ENCODE measurements around the gene TDRD3.
"Not testable (repeated sequence)": the region's sequence is repeated elsewhere in the genome, so short reads cannot be mapped to it uniquely, and the experiment has no call there.

TDRD3 gene

GRCh38 chr13:60396783-60397703, at the start of gene TDRD3:
Gene TDRD3 (plus strand): TSS chr13:60397220. CDS start chr13:60397365, 145 bp downstream.
- peak; percentile 65 to 70 (median 68) for DNase-seq

- no peak for DNase-seq
These were observed 49.3 kb upstream of the TDRD3 start for GRCh38 chr13:60347690-60348089.

GRCh38 chr13:60348097-60348496, 48.9 kb upstream of the TDRD3 start:
- DNase-seq, result no peak

GRCh38 chr13:60351326-60351725, 45.7 kb upstream of the TDRD3 start:
- no peak for DNase-seq

GRCh38 chr13:60351855-60352615, 45.0 kb upstream of the TDRD3 start:
- no peak for DNase-seq

GRCh38 chr13:60352644-60353043, 44.4 kb upstream of the TDRD3 start:
- no peak for DNase-seq

GRCh38 chr13:60355056-60355455, 42.0 kb upstream of the TDRD3 start:
- no peak for DNase-seq

GRCh38 chr13:60356970-60357369, 40.0 kb upstream of the TDRD3 start:
- DNase-seq, result no peak

- DNase-seq, result no peak
These were observed 38.6 kb upstream of the TDRD3 start for GRCh38 chr13:60358453-60358852.

- DNase-seq, result no peak
These were observed 33.7 kb upstream of the TDRD3 start for GRCh38 chr13:60363288-60363687.

GRCh38 chr13:60369242-60369641, 27.8 kb upstream of the TDRD3 start:
- no peak for DNase-seq

GRCh38 chr13:60370343-60370742, 26.7 kb upstream of the TDRD3 start:
- DNase-seq, result no peak

GRCh38 chr13:60372141-60372540, 24.9 kb upstream of the TDRD3 start:
- DNase-seq, result no peak

- DNase-seq, result not testable (repeated sequence)
These were observed 17.7 kb upstream of the TDRD3 start for GRCh38 chr13:60379282-60379681.

GRCh38 chr13:60379837-60380565, 17.0 kb upstream of the TDRD3 start:
- DNase-seq, result no peak

- no peak for DNase-seq
These were observed 12.1 kb upstream of the TDRD3 start for GRCh38 chr13:60384911-60385310.

- DNase-seq, result no peak
These were observed 10.8 kb upstream of the TDRD3 start for GRCh38 chr13:60386250-60386649.

GRCh38 chr13:60392131-60392530, 4.9 kb upstream of the TDRD3 start:
- DNase-seq, result no peak

- peak; percentile 68 to 79 (median 74) for DNase-seq
These were observed 843 bp upstream of the TDRD3 start for GRCh38 chr13:60395971-60396782.

- peak in 2 of 4 experiments; percentile 16 to 34 for DNase-seq
These were observed 821 bp downstream of the TDRD3 start for GRCh38 chr13:60397704-60398378.

- no peak for DNase-seq
These were observed 1.4 kb downstream of the TDRD3 start for GRCh38 chr13:60398379-60398891.
